Panc1 (cell line): Measurements from ENCODE around the gene ROBO3. TPM values are rescaled to one million over a fixed set of nuclear protein-coding genes. Genes with fewer than 3 reads are reported as not detected.

Experiments used
- ATAC-seq: fragments of 200-7000 bp; cut with Tn5 transposase; 2 replicates; pipeline ENCODE4 v1.9.1; 2020; ENCODE audit warnings: mild to moderate bottlenecking, moderate library complexity
- BruUV-seq: library from RNA; stranded (reverse); fragments of 400-500 nt; replicated peaks from 2 replicates; lab custom pipeline; 2021; lab: Mats Ljungman, UMichigan
- CTCF ChIA-PET: fragments of 300-600 bp; sonication (Branson Sonifier 250); formaldehyde crosslinking; loops from one replicate; lab custom pipeline; 2022; ENCODE audit warnings: antibody characterized with exemption; lab: Charles Lee
- POLR2A ChIA-PET: fragments of 300-600 bp; sonication (Branson Sonifier 250); formaldehyde crosslinking; loops from one replicate; lab custom pipeline; 2022; ENCODE audit warnings: antibody characterized with exemption; lab: Charles Lee
- DNase-seq: peaks from one replicate; pipeline ENCODE4 v3.0.0-alpha.2; 2010; ENCODE audit warnings: low read depth, low spot score
- H3K27ac ChIP-seq: 2 replicates; pipeline ENCODE4 v1.5.1; 2011; ENCODE audit warnings: mild to moderate bottlenecking, low read length, inconsistent platforms
- H3K27me3 ChIP-seq: fragments of 200-500 bp; sonication (Bioruptor generic); 2 replicates; pipeline ENCODE4 v1.6.0; 2014; ENCODE audit warnings: low read length, inconsistent platforms; ENCODE audit not compliant: control insufficient read depth, insufficient read depth
- H3K36me3 ChIP-seq: fragments of 200-500 bp; sonication (Bioruptor generic); 2 replicates; pipeline ENCODE4 v1.5.1; 2014; ENCODE audit warnings: inconsistent platforms, mild to moderate bottlenecking, low read length, moderate library complexity; ENCODE audit not compliant: control insufficient read depth, insufficient read depth
- H3K4me1 ChIP-seq: 2 replicates; pipeline ENCODE4 v1.5.1; 2011; ENCODE audit warnings: inconsistent platforms, mild to moderate bottlenecking, low read length, moderate library complexity; ENCODE audit not compliant: control insufficient read depth, insufficient read depth
- H3K4me3 ChIP-seq, 2 experiments: 2 replicates each; pipeline ENCODE4 v1.5.1; 2011 to 2012; ENCODE audit warnings: low read depth in 2 of 2, low read length in 2 of 2, mild to moderate bottlenecking in 2 of 2, inconsistent platforms in 1 of 2, moderate library complexity in 1 of 2
- H3K9me3 ChIP-seq: fragments of 200-500 bp; sonication (Bioruptor generic); 2 replicates; pipeline ENCODE4 v1.5.1; 2014; ENCODE audit warnings: low read depth, mild to moderate bottlenecking, inconsistent platforms, low read length, moderate library complexity; ENCODE audit not compliant: control insufficient read depth, insufficient read depth
- POLR2AphosphoS5 ChIP-seq: IDR thresholded peaks from 2 replicates; pipeline ENCODE4 v1.6.1; 2012; ENCODE audit warnings: mild to moderate bottlenecking, low read depth, low read length, moderate library complexity
- in situ Hi-C: cut with HindIII; loops from 2 replicates; pipeline ENCODE4 v1.10.0; 2016; ENCODE audit warnings: low sequenced_read_pairs, low pct_unique_long_range_greater_than_20kb
- intact Hi-C: fragments of 100-400 bp; cut with micrococcal nuclease; formaldehyde crosslinking; loops from one replicate; pipeline ENCODE4 v1.10.0; 2022; ENCODE audit not compliant: unreplicated experiment
- total RNA-seq: library from RNA; stranded (reverse); gene quantifications from one replicate; pipeline ENCODE4 v1.2.1, GENCODE V29; 2021; ENCODE audit not compliant: unreplicated experiment
- TF ChIP-seq, protein P1 (sequence below), 2 experiments: IDR thresholded peaks; 2 replicates each; pipeline ENCODE4 v1.6.1; 2011 to 2012; ENCODE audit warnings: low read depth in 2 of 2, control low read depth in 1 of 2, low read length in 1 of 2, mild to moderate bottlenecking in 1 of 2, moderate library complexity in 1 of 2; ENCODE audit not compliant: insufficient read depth in 1 of 2
- TF ChIP-seq, protein P2 (sequence below): fragments of 450-650 bp; IDR thresholded peaks from 2 replicates; pipeline ENCODE4 v1.5.1; 2017; ENCODE audit warnings: mild to moderate bottlenecking

ROBO3 gene
- total RNA-seq, 1 experiment from 2014 or later, result 12.0 TPM

DNA sequence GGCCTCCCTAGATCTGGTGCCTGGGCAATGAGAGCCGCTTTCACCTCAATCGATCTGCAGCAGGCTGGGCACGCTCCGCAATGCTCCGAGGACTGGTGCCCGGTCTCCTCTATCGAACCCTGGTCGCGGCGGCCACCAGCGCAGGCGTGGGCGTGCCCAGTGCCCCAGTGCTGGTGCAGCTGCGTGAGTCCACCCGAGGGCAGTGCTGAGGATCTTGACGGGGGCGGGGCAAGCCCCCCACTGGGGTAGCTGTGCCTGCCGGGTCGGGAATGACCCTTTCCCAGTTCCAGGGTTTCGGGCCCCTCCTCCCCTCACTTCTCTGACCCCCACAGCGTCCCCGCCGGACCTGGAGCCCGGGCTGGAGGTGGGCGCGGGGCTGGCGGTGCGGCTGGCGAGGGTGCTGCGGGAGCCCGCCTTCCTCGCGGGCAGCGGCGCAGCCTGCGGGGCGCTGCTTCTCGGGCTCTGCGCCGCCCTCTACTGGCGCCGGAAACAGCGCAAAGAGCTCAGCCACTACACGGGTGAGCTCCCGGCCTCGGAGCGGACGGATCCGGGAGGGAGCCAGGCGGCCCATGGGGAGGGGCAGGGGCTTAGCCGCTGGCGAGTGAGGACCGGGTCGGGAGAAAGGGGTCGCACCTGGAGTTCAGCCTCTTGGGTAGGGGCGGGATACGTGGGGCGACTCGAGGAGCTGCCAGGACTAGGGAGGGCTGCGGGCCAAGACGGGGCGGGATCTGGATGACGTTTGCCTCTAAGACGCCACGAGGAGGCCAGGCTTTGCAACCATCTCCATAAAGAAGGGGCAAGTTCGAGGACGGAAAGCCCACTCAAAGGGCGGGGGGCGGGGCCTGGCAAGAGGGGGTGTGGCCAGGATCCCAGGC is 10.9 kb downstream of the ROBO3 start:
- in situ Hi-C loops (no loop called here), intact Hi-C loops (no loop called here)
- no TSS peak for BruUV-seq
- CTCF ChIA-PET, result interaction anchor here (0.6 to 1.4 kb wide), 14 partner anchors 10 to 263 kb away, joined by 3 to 14 read pairs (median 4); partner anchors contain the start of genes CCDC15 and ROBO3
- DNase-seq, result peak; percentile 73
- Histone ChIP-seq H3K4me1 (peaks cover 4% of the 10 kb centered on the region), H3K9me3 (no peaks in the 10 kb centered on the region), H3K36me3 (no peaks in the 10 kb centered on the region), H3K4me3 (peak overlapping the region; percentile 65 to 68), H3K27me3 (peaks cover 19% of the 10 kb centered on the region), H3K27ac (peak overlapping the region; percentile 89)
- peak; percentile 96 for ATAC-seq
- TF ChIP-seq, protein P1, sequence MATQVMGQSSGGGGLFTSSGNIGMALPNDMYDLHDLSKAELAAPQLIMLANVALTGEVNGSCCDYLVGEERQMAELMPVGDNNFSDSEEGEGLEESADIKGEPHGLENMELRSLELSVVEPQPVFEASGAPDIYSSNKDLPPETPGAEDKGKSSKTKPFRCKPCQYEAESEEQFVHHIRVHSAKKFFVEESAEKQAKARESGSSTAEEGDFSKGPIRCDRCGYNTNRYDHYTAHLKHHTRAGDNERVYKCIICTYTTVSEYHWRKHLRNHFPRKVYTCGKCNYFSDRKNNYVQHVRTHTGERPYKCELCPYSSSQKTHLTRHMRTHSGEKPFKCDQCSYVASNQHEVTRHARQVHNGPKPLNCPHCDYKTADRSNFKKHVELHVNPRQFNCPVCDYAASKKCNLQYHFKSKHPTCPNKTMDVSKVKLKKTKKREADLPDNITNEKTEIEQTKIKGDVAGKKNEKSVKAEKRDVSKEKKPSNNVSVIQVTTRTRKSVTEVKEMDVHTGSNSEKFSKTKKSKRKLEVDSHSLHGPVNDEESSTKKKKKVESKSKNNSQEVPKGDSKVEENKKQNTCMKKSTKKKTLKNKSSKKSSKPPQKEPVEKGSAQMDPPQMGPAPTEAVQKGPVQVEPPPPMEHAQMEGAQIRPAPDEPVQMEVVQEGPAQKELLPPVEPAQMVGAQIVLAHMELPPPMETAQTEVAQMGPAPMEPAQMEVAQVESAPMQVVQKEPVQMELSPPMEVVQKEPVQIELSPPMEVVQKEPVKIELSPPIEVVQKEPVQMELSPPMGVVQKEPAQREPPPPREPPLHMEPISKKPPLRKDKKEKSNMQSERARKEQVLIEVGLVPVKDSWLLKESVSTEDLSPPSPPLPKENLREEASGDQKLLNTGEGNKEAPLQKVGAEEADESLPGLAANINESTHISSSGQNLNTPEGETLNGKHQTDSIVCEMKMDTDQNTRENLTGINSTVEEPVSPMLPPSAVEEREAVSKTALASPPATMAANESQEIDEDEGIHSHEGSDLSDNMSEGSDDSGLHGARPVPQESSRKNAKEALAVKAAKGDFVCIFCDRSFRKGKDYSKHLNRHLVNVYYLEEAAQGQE (IDR thresholded peaks at IDR 0.05; ENCODE audit: insufficient read depth in 1 of 2, low read depth in 2 of 2, low read length in 1 of 2), result no peak
- TF ChIP-seq, protein P2, sequence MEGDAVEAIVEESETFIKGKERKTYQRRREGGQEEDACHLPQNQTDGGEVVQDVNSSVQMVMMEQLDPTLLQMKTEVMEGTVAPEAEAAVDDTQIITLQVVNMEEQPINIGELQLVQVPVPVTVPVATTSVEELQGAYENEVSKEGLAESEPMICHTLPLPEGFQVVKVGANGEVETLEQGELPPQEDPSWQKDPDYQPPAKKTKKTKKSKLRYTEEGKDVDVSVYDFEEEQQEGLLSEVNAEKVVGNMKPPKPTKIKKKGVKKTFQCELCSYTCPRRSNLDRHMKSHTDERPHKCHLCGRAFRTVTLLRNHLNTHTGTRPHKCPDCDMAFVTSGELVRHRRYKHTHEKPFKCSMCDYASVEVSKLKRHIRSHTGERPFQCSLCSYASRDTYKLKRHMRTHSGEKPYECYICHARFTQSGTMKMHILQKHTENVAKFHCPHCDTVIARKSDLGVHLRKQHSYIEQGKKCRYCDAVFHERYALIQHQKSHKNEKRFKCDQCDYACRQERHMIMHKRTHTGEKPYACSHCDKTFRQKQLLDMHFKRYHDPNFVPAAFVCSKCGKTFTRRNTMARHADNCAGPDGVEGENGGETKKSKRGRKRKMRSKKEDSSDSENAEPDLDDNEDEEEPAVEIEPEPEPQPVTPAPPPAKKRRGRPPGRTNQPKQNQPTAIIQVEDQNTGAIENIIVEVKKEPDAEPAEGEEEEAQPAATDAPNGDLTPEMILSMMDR, result peak; percentile 98
- TF ChIP-seq POLR2AphosphoS5, result 0 out of 2 replicates have a peak, but pooled peaks have one; percentile 65
- POLR2A ChIA-PET, result interaction anchor here (0.6 to 0.9 kb wide), 5 partner anchors 25 to 1601 kb away, joined by 3 to 8 read pairs (median 4); no protein-coding TSS in a partner anchor

DNA sequence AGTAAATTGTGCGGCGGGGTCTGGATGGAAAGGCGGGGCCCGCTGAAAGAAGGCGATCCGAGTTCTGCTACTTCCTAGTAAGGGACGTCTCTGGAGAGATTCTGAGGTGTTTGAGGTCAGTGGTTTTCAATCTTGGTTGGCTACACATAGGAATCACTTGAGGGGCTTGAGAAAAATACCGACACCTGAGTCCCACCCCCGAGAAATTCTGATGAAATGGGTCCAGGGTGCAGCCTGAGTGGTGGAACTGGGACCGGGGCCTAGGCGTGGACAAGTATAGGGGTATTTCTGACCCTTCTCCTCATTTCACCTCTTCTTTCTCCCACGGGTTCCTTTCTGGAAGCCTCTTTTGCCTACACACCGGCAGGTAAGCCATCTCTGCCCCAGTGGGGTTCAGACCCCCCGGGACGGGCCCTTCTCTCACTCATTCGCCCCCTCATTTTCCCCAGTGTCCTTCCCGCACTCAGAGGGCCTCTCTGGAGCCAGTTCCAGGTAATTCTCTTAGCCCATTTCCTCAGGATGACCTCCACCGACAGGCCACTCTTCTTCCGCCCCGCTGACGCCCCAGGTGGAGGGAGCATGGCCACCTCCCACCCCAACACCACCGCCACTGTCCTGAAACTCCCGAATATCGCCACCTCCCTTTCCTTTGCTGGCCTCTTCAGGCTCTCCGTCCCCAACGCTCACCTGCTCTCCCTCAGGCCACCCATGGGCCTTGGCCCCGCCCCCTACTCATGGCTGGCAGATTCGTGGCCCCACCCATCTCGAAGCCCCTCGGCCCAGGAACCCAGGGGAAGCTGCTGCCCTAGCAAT is 11.8 kb downstream of the ROBO3 start:
- CTCF ChIA-PET, result interaction anchor here (0.6 to 1.4 kb wide), 14 partner anchors 10 to 263 kb away, joined by 3 to 14 read pairs (median 4); partner anchors contain the start of genes CCDC15 and ROBO3
- peak overlapping the region; percentile 89 for H3K27ac ChIP-seq
- H3K27me3 ChIP-seq, result peaks cover 10% of the 10 kb centered on the region
- no peak for TF ChIP-seq POLR2AphosphoS5
- TSS peak; percentile 85 for BruUV-seq
- H3K36me3 ChIP-seq, result no peaks in the 10 kb centered on the region
- H3K9me3 ChIP-seq, result no peaks in the 10 kb centered on the region
- peaks cover 4% of the 10 kb centered on the region for H3K4me1 ChIP-seq
- intact Hi-C loops (no loop called here), in situ Hi-C loops (no loop called here)
- no peak for DNase-seq
- ATAC-seq, result no peak
- POLR2A ChIA-PET, result interaction anchor here (0.6 to 0.9 kb wide), 2 partner anchors 76 to 289 kb away, joined by 3 to 5 read pairs; no protein-coding TSS in a partner anchor
- peak overlapping the region; percentile 65 to 68 for H3K4me3 ChIP-seq
